HCT116 (cell line): ENCODE data around the gene PSORS1C2. TPM values are rescaled to one million over a fixed set of nuclear protein-coding genes. Genes with fewer than 3 reads are reported as not detected.

Experiments
- ATAC-seq: fragments of 200-7000 bp; cut with Tn5 transposase; 2 replicates; pipeline ENCODE4 v1.9.1; 2020; ENCODE audit warnings: mild to moderate bottlenecking, moderate library complexity
- BruUV-seq: library from RNA; stranded (reverse); fragments of 400-500 nt; replicated peaks from 2 replicates; lab custom pipeline; 2021; lab: Mats Ljungman, UMichigan
- CTCF ChIA-PET: fragments of 300-600 bp; sonication (Branson Sonifier 250); formaldehyde crosslinking; loops from one replicate; lab custom pipeline; 2021; ENCODE audit warnings: antibody characterized with exemption; lab: Charles Lee
- POLR2A ChIA-PET: fragments of 300-600, 350-600 bp; sonication (Branson Sonifier 250); formaldehyde crosslinking; loops from one replicate; lab custom pipeline; 2021; ENCODE audit warnings: antibody characterized with exemption; lab: Charles Lee
- RAD21 ChIA-PET, 2 experiments: fragments of 300-600 bp; sonication (Branson Sonifier 250); formaldehyde crosslinking; loops; one replicate each; lab custom pipeline; 2023; ENCODE audit warnings: low total read pairs in 2 of 2; ENCODE audit not compliant: uncharacterized antibody in 2 of 2, unreplicated experiment in 2 of 2, low non-redundant PET in 1 of 2; lab: Charles Lee
- DNase-seq: peaks from one replicate; pipeline ENCODE4 v3.0.0-alpha.2; 2010; ENCODE audit warnings: low read depth, low spot score
- H2AFZ ChIP-seq: fragments of 200-600 bp; shearing (Covaris generic), sonication (generic); 2 replicates; pipeline ENCODE4 v1.6.1; 2017; ENCODE audit warnings: low read depth, mixed run types, mixed read lengths, antibody characterized with exemption, low read length; ENCODE audit not compliant: poor library complexity, severe bottlenecking
- H3K27ac ChIP-seq: 2 replicates; pipeline ENCODE4 v1.5.1; 2012; ENCODE audit warnings: low read depth, low read length
- H3K27me3 ChIP-seq: fragments of 200-600 bp; sonication (generic); 2 replicates; pipeline ENCODE4 v1.6.1; 2016; ENCODE audit warnings: mixed run types, low read length, mixed read lengths; ENCODE audit not compliant: insufficient read depth
- H3K36me3 ChIP-seq, 2 experiments: fragments of 200-500 bp in 1 of 2; fragments of 200-600 bp in 1 of 2; sonication (Bioruptor generic) in 1 of 2; sonication (generic) in 1 of 2; 2 replicates each; pipeline versions ENCODE4 v1.5.1 to v1.6.1; 2014 to 2016; ENCODE audit warnings: low read length in 2 of 2, inconsistent platforms in 1 of 2, mixed read lengths in 1 of 2, mixed run types in 1 of 2; ENCODE audit not compliant: insufficient read depth in 2 of 2, control insufficient read depth in 1 of 2
- H3K4me1 ChIP-seq, 2 experiments: fragments of 200-600 bp in 1 of 2; sonication (generic) in 1 of 2; 2 replicates each; pipeline versions ENCODE4 v1.5.1 to v1.6.1; 2012 to 2017; ENCODE audit warnings: low read length in 2 of 2, inconsistent platforms in 1 of 2, mild to moderate bottlenecking in 1 of 2, mixed read lengths in 1 of 2, mixed run types in 1 of 2, moderate library complexity in 1 of 2; ENCODE audit not compliant: insufficient read depth in 2 of 2, control insufficient read depth in 1 of 2
- H3K4me2 ChIP-seq: fragments of 200-600 bp; sonication (generic); 2 replicates; pipeline ENCODE4 v1.6.1; 2017; ENCODE audit warnings: mixed run types, low read length, mixed read lengths
- H3K4me3 ChIP-seq, 2 experiments: fragments of 200-600 bp in 1 of 2; sonication (generic) in 1 of 2; replicated peaks in 1 of 2; 2 replicates each; pipeline ENCODE4 v1.5.1; 2011 to 2016; ENCODE audit warnings: low read length in 2 of 2, control low read depth in 1 of 2, low read depth in 1 of 2, mild to moderate bottlenecking in 1 of 2, mixed read lengths in 1 of 2, mixed run types in 1 of 2
- H3K79me2 ChIP-seq: fragments of 200-600 bp; sonication (generic); 2 replicates; pipeline ENCODE4 v1.6.1; 2017; ENCODE audit warnings: mild to moderate bottlenecking, mixed run types, low read length, moderate library complexity, mixed read lengths; ENCODE audit not compliant: insufficient read depth
- H3K9ac ChIP-seq: fragments of 200-600 bp; sonication (generic); 2 replicates; pipeline ENCODE4 v1.6.1; 2016; ENCODE audit warnings: low read length, mixed read lengths
- H3K9me2 ChIP-seq: fragments of 200-600 bp; sonication (generic), shearing (Covaris generic); 2 replicates; pipeline ENCODE4 v1.6.1; 2017; ENCODE audit warnings: mixed run types, mild to moderate bottlenecking, moderate library complexity; ENCODE audit not compliant: insufficient read depth
- H3K9me3 ChIP-seq, 2 experiments: fragments of 200-500 bp in 1 of 2; fragments of 200-600 bp in 1 of 2; sonication (Bioruptor generic) in 1 of 2; sonication (generic) in 1 of 2; 2 replicates each; pipeline ENCODE4 v1.6.1; 2014 to 2017; ENCODE audit warnings: low read length in 2 of 2, mixed read lengths in 2 of 2, inconsistent platforms in 1 of 2, low read depth in 1 of 2, mild to moderate bottlenecking in 1 of 2, mixed run types in 1 of 2, moderate library complexity in 1 of 2; ENCODE audit not compliant: control insufficient read depth in 1 of 2, insufficient read depth in 1 of 2
- H4K20me1 ChIP-seq: fragments of 200-600 bp; sonication (generic), shearing (Covaris generic); 2 replicates; pipeline ENCODE4 v1.6.1; 2017; ENCODE audit warnings: mixed run types, mild to moderate bottlenecking, moderate library complexity; ENCODE audit not compliant: insufficient read depth
- CBX3 ChIP-seq: IDR thresholded peaks from 2 replicates; pipeline ENCODE4 v1.6.1; 2012; ENCODE audit warnings: low read depth
- EGR1 ChIP-seq: IDR thresholded peaks from 2 replicates; pipeline ENCODE4 v1.6.1; 2012; ENCODE audit warnings: low read depth
- ELF1 ChIP-seq: IDR thresholded peaks from 2 replicates; pipeline ENCODE4 v1.6.1; 2012; ENCODE audit warnings: low read depth, borderline replicate concordance
- EZH2phosphoT487 ChIP-seq: fragments of 200-600 bp; IDR thresholded peaks from 2 replicates; pipeline ENCODE4 v1.6.1; 2018; ENCODE audit warnings: antibody characterized with exemption, borderline replicate concordance
- FOSL1 ChIP-seq: IDR thresholded peaks from 2 replicates; pipeline ENCODE4 v1.6.1; 2012; ENCODE audit warnings: low read depth
- JUND ChIP-seq: IDR thresholded peaks from 2 replicates; pipeline ENCODE4 v1.6.1; 2012
- MAX ChIP-seq: IDR thresholded peaks from 2 replicates; pipeline ENCODE4 v1.6.1; 2012
- POLR2A ChIP-seq: IDR thresholded peaks from 2 replicates; pipeline ENCODE4 v1.7.0; 2011; ENCODE audit warnings: borderline replicate concordance; ENCODE audit not compliant: insufficient read depth, insufficient read length; ENCODE audit errors: extremely low read depth
- POLR2AphosphoS5 ChIP-seq: IDR thresholded peaks from 2 replicates; pipeline ENCODE4 v1.6.1; 2011; ENCODE audit warnings: mild to moderate bottlenecking, low read depth, low read length, moderate library complexity
- REST ChIP-seq: IDR thresholded peaks from 2 replicates; pipeline ENCODE4 v1.6.1; 2012; ENCODE audit warnings: low read depth
- SRF ChIP-seq: IDR thresholded peaks from 2 replicates; pipeline ENCODE4 v1.6.1; 2012; ENCODE audit warnings: low read depth
- TCF7L2 ChIP-seq: IDR thresholded peaks from 2 replicates; pipeline ENCODE4 v1.7.0; 2011; ENCODE audit warnings: borderline replicate concordance, inconsistent platforms; ENCODE audit not compliant: insufficient read depth, insufficient read length; ENCODE audit errors: extremely low read depth
- ZNF274 ChIP-seq: fragments of 200-500 bp; sonication (Bioruptor generic); IDR thresholded peaks from 2 replicates; pipeline ENCODE4 v1.6.1; 2014; ENCODE audit warnings: mild to moderate bottlenecking, low read depth, low read length, inconsistent platforms
- intact Hi-C: fragments of 100-400 bp; cut with micrococcal nuclease; formaldehyde crosslinking; loops from 2 replicates; pipeline ENCODE4 v1.10.0; 2022
- total RNA-seq: library from RNA; stranded (reverse); gene quantifications from one replicate; pipeline ENCODE4 v1.2.1, GENCODE V29; 2021; ENCODE audit not compliant: unreplicated experiment

PSORS1C2 gene
- total RNA-seq, 1 experiment from 2014 or later = not detected

- RAD21 ChIA-PET = no interaction called here
- BruUV-seq = TSS peak; percentile 66
Observed at GRCh38 chr6:31158863-31159855, 20.3 kb upstream of the PSORS1C2 start.

More at GRCh38 chr6:31158863-31159855, 20.3 kb upstream of the PSORS1C2 start:
- peak overlapping the region; percentile 6 for H3K27ac ChIP-seq
- ATAC-seq (no peak), DNase-seq (no peak)
- intact Hi-C loops = no loop called here
- peak overlapping the region; percentile 90 for H2AFZ ChIP-seq
- no peaks in the 10 kb centered on the region for H3K9me2 ChIP-seq
- H3K9ac ChIP-seq = peak overlapping the region; percentile 75
- no peaks in the 10 kb centered on the region for H3K27me3 ChIP-seq
- H4K20me1 ChIP-seq = no peaks in the 10 kb centered on the region
- H3K79me2 ChIP-seq = peaks cover 9% of the 10 kb centered on the region
- H3K4me2 ChIP-seq = peak overlapping the region; percentile 95
- ChIA-PET POLR2A (interaction anchor here (1.3 kb wide), 1 partner anchor 44 kb away, joined by 3 read pairs; no protein-coding TSS in a partner anchor), CTCF (interaction anchor here (1.3 kb wide), 1 partner anchor 208 kb away, joined by 7 read pairs; no protein-coding TSS in a partner anchor)
- peaks cover 18 to 28% of the 10 kb centered on the region in 2 experiments for H3K4me1 ChIP-seq
- H3K36me3 ChIP-seq = peaks cover 12% of the 10 kb centered on the region in 2 experiments
- peak overlapping the region; percentile 88 to 95 for H3K4me3 ChIP-seq
- H3K9me3 ChIP-seq = no peaks in the 10 kb centered on the region
- no peak for TF ChIP-seq ELF1
- no peak for TF ChIP-seq CBX3
- no peak for TF ChIP-seq EGR1
- no peak for TF ChIP-seq TCF7L2
- TF ChIP-seq MAX = no peak
- TF ChIP-seq FOSL1 = no peak
- no peak for TF ChIP-seq POLR2AphosphoS5
- no peak for TF ChIP-seq REST
- no peak for TF ChIP-seq JUND
- no peak for TF ChIP-seq POLR2A
- TF ChIP-seq ZNF274 = no peak
- TF ChIP-seq EZH2phosphoT487 = no peak
- TF ChIP-seq SRF = no peak
